Neural crest cell (in vitro differentiated cells): ENCODE measurements around the gene RFPL3. TPM values are rescaled to one million over a fixed set of nuclear protein-coding genes. Genes with fewer than 3 reads are reported as not detected.

Experiments used
- DNase-seq: peaks from one replicate; pipeline ENCODE4 v3.0.0; 2021; ENCODE audit warnings: low read depth, mixed read lengths, low spot score
- H3K27ac Mint-ChIP-seq: one replicate; pipeline ENCODE4 v1.8.0; 2021; ENCODE audit warnings: mild to moderate bottlenecking, mixed read lengths; ENCODE audit not compliant: unreplicated experiment
- H3K27me3 Mint-ChIP-seq: 2 replicates; pipeline ENCODE4 v1.8.0; 2021; ENCODE audit warnings: low read depth, mild to moderate bottlenecking, mixed read lengths
- H3K36me3 Mint-ChIP-seq: 2 replicates; pipeline ENCODE4 v1.8.0; 2021; ENCODE audit warnings: low read depth, mild to moderate bottlenecking, mixed read lengths
- H3K4me1 Mint-ChIP-seq: 2 replicates; pipeline ENCODE4 v1.8.0; 2021; ENCODE audit warnings: mixed read lengths
- H3K4me3 Mint-ChIP-seq: one replicate; pipeline ENCODE4 v1.8.0; 2021; ENCODE audit warnings: mild to moderate bottlenecking, mixed read lengths
- H3K9me3 Mint-ChIP-seq: 2 replicates; pipeline ENCODE4 v1.8.0; 2021; ENCODE audit warnings: mixed read lengths
- total RNA-seq: library from RNA; stranded (reverse); gene quantifications from 2 replicates; pipeline ENCODE4 v1.2.1, GENCODE V29; 2021
- TF ChIP-seq, protein P1 (sequence below): fragments of 200-600 bp; sonication (generic); conservative IDR thresholded peaks from 2 replicates; pipeline ENCODE4 v1.5.0; 2021; ENCODE audit warnings: antibody characterized with exemption, mild to moderate bottlenecking

RFPL3 gene
- total RNA-seq, 1 donor from 2014 or later, result not detected

DNA sequence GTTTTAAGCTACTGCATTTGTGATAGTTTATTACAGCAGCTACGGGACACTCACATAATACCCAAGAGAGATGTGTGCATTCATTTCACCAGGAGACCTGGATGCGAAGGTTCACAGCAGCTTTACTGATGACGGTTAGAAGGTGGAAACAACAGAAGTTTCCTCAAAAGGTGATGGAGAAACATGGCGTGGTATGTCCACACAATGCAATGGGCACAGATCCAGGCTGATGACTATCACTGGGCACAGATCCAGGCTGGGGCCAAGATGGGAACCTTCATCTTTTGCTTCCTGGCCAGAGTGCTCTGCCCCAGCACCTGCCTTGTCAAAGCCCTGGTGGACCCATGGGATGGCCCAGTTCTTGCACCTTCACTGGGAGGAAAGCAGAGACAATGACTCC, 30.6 kb upstream of the RFPL3 start:
- H3K36me3 Mint-ChIP-seq, result no peaks in the 10 kb centered on the region
- no peaks in the 10 kb centered on the region for H3K27me3 Mint-ChIP-seq
- TF ChIP-seq, protein P1, sequence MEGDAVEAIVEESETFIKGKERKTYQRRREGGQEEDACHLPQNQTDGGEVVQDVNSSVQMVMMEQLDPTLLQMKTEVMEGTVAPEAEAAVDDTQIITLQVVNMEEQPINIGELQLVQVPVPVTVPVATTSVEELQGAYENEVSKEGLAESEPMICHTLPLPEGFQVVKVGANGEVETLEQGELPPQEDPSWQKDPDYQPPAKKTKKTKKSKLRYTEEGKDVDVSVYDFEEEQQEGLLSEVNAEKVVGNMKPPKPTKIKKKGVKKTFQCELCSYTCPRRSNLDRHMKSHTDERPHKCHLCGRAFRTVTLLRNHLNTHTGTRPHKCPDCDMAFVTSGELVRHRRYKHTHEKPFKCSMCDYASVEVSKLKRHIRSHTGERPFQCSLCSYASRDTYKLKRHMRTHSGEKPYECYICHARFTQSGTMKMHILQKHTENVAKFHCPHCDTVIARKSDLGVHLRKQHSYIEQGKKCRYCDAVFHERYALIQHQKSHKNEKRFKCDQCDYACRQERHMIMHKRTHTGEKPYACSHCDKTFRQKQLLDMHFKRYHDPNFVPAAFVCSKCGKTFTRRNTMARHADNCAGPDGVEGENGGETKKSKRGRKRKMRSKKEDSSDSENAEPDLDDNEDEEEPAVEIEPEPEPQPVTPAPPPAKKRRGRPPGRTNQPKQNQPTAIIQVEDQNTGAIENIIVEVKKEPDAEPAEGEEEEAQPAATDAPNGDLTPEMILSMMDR, result no peak
- DNase-seq, result no peak
- no peaks in the 10 kb centered on the region for H3K9me3 Mint-ChIP-seq
- no peak overlapping the region for H3K27ac Mint-ChIP-seq
- no peak overlapping the region for H3K4me3 Mint-ChIP-seq
- no peaks in the 10 kb centered on the region for H3K4me1 Mint-ChIP-seq

DNA sequence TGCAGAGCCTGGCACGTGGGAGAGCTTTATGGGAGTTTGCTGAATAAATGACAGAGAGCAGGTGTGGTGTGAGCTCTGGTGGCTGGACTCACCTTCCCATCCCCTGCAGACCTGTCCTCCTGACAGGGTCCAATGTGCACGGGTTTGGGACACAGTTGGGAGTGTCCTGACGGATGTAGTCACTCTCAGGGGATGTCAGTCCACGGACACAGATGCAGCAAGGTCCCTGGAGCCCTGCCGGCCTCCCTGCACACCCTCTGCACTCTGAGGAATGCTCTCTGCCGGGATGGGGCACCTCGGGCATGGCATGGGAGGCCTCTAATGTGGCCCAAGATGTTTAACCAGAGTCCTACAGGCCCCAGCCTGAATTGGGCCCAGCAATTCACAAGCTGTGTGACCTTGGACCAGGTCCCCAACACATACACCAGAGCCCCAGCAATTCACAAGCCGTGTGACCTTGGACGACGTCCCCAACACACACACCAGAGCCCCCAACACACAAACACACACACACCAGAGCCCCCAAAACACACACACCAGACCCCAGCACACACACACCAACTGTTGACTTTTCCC, 30.0 kb upstream of the RFPL3 start:
- Mint-ChIP-seq H3K9me3 (no peaks in the 10 kb centered on the region), H3K27me3 (no peaks in the 10 kb centered on the region), H3K4me3 (no peak overlapping the region), H3K4me1 (peaks cover 6% of the 10 kb centered on the region), H3K27ac (no peak overlapping the region), H3K36me3 (no peaks in the 10 kb centered on the region)
- no peak for DNase-seq
- TF ChIP-seq, protein P1, result no peak

DNA sequence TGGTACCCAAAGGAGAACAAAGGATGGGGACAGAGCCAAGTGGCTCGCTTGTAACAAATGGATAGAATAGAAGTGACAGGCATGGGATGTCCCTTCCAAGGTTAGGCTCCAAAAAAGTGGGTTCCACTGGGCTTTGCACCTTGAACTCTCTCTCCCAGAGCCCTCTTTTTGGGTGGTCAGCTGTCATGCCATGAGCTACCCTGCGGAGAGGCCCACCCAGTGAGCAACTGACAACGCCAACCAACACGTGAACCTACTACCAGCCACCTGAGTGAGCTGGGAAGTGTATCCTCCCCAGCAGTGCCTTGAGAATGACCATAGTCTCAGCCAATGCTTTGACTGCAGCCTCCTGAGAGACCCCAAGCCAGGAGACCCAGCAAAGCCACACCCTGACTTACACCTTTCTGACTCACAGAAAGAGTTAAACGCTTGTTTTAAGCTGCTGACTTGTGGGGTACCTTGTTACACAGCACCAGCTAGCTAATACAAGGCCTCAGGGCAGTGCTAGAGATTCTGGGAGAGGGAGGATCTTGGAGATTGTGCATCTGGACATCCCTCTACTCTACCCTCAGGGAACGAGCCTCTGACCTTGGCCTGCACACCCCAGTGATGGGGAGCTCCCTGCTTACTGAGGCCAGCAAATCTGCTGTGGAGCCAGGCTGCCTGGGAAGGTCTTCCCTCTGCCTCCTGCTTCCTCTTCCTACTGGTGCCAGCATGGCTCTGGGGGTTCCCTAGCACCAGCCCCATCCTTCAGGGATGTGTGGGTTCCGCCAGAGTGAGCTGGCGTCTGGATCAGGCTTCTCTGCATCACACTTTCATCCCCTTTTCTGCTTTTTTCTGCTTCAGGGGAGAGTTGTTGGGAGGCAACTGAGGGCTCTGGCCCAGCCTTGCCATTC, 29.1 kb upstream of the RFPL3 start:
- H3K4me3 Mint-ChIP-seq, result no peak overlapping the region
- no peaks in the 10 kb centered on the region for H3K9me3 Mint-ChIP-seq
- H3K36me3 Mint-ChIP-seq, result no peaks in the 10 kb centered on the region
- DNase-seq, result no peak
- H3K4me1 Mint-ChIP-seq, result peaks cover 10% of the 10 kb centered on the region
- H3K27ac Mint-ChIP-seq, result no peak overlapping the region
- no peaks in the 10 kb centered on the region for H3K27me3 Mint-ChIP-seq
- TF ChIP-seq, protein P1, result no peak

DNA sequence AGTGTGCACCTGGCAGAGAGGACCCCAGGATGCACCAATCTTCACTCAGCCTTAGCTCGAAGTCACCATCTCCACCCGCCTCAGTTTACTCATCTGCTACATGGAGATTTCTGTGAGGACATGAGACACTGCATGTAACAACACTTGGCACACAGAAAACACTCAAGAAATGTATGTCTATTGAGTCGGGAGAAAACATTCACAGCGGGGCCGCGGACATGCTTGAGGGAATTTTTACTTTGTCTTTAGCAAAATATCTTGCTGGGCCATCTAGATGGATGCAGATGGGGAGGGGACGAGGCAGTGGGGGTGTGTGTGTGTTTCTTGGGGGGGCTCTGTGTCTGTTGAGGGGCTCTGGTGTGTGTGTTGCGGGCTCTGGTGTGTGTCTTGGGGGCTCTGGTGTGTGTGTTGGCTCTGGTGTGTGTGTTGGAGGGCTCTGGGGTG, 28.4 kb upstream of the RFPL3 start:
- TF ChIP-seq, protein P1, result no peak
- Mint-ChIP-seq H3K9me3 (no peaks in the 10 kb centered on the region), H3K4me1 (peaks cover 14% of the 10 kb centered on the region), H3K36me3 (no peaks in the 10 kb centered on the region), H3K27me3 (no peaks in the 10 kb centered on the region), H3K4me3 (no peak overlapping the region), H3K27ac (no peak overlapping the region)
- no peak for DNase-seq

DNA sequence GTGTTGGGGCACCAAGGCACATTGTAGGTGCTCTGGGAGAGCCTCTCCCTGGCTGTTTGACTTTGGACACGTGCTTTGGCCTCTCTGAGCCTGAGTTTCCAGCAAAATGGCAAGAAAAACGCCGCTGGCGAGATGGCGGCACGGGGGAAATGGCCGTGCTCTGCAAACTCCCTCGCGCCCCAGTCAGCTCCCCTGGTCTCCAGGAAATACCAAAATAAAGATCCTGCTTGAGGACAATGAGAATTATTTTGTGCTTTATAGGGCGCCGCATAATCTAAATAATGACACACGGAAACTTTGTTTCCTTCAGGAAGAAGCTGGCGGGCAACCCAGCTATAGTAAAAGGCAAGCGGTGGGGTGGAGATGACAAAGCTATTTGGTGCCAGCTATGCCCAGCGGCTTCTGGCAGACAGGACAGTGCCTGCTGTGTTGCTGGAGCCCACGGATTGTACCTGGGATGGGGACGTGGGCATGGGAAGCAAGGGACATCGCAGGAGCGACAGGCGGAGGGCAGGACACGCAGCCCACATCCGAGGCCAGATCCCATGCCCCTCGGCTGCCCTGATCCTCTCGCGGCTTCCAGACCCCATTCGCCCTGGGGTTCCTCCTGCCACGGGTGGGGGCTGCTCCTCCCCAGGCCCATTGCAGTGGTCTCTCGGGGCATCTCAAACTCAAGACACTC, 26.3 kb upstream of the RFPL3 start:
- H3K36me3 Mint-ChIP-seq, result no peaks in the 10 kb centered on the region
- TF ChIP-seq, protein P1, result no peak
- H3K27ac Mint-ChIP-seq, result no peak overlapping the region
- DNase-seq, result no peak
- peaks cover 25% of the 10 kb centered on the region for H3K4me1 Mint-ChIP-seq
- H3K27me3 Mint-ChIP-seq, result no peaks in the 10 kb centered on the region
- H3K9me3 Mint-ChIP-seq, result no peaks in the 10 kb centered on the region
- no peak overlapping the region for H3K4me3 Mint-ChIP-seq
